GM18502 (cell line): ENCODE data around the gene IKZF3.

Source experiments
- ATAC-seq: cut with Tn5 transposase; IDR thresholded peaks from one replicate; pipeline ENCODE4 v1.9.1; 2021; ENCODE audit warnings: mild to moderate bottlenecking; ENCODE audit not compliant: unreplicated experiment, poor library complexity

Gene IKZF3

GRCh38 chr17:39820987-39821386, 43.1 kb downstream of the IKZF3 start:
- ATAC-seq, result no peak

GRCh38 chr17:39820541-39820940, 43.6 kb downstream of the IKZF3 start:
- ATAC-seq, result no peak

- no peak for ATAC-seq
Observed at GRCh38 chr17:39818358-39819000, 45.6 kb downstream of the IKZF3 start.

GRCh38 chr17:39816272-39816671, 47.8 kb downstream of the IKZF3 start:
- ATAC-seq, result no peak

- ATAC-seq, result no peak
Observed at GRCh38 chr17:39814497-39814896, 49.6 kb downstream of the IKZF3 start.

GRCh38 chr17:39813631-39814030, 50.5 kb downstream of the IKZF3 start:
- ATAC-seq, result no peak

- no peak for ATAC-seq
Observed at GRCh38 chr17:39812466-39812865, 51.6 kb downstream of the IKZF3 start.

- no peak for ATAC-seq
Observed at GRCh38 chr17:39810939-39811728, 53.0 kb downstream of the IKZF3 start.

GRCh38 chr17:39809221-39809620, 54.9 kb downstream of the IKZF3 start:
- no peak for ATAC-seq

GRCh38 chr17:39808409-39808997, 55.6 kb downstream of the IKZF3 start:
- no peak for ATAC-seq

- no peak for ATAC-seq
Observed at GRCh38 chr17:39804839-39805238, 59.3 kb downstream of the IKZF3 start.

GRCh38 chr17:39801055-39801454, 63.1 kb downstream of the IKZF3 start:
- no peak for ATAC-seq

- ATAC-seq, result no peak
Observed at GRCh38 chr17:39800540-39800939, 63.6 kb downstream of the IKZF3 start.

GRCh38 chr17:39799395-39799794, 64.7 kb downstream of the IKZF3 start:
- no peak for ATAC-seq

- ATAC-seq, result peak; percentile 82
Observed at GRCh38 chr17:39794249-39794970, 69.7 kb downstream of the IKZF3 start.

GRCh38 chr17:39793301-39793872, 70.7 kb downstream of the IKZF3 start:
- no peak for ATAC-seq

GRCh38 chr17:39792526-39793221, 71.4 kb downstream of the IKZF3 start:
- no peak for ATAC-seq

GRCh38 chr17:39791111-39791992, 72.8 kb downstream of the IKZF3 start:
- ATAC-seq, result no peak
